Central memory CD4-positive, alpha-beta T cell (primary cell): ENCODE results near the gene CAPZB.

Source experiments
- DNase-seq: peaks from one replicate; pipeline ENCODE4 v3.0.0; 2022

Gene CAPZB

GRCh38 chr1:19363536-19364152 lies 121.7 kb downstream of the CAPZB start:
- DNase-seq: no peak

- no peak for DNase-seq
These were observed 123.7 kb downstream of the CAPZB start for GRCh38 chr1:19361611-19362147.

- DNase-seq: no peak
These were observed 124.3 kb downstream of the CAPZB start for GRCh38 chr1:19360843-19361610.

- no peak for DNase-seq
These were observed 124.9 kb downstream of the CAPZB start for GRCh38 chr1:19360432-19360831.

- DNase-seq: no peak
These were observed 125.3 kb downstream of the CAPZB start for GRCh38 chr1:19360016-19360415.

GRCh38 chr1:19359357-19359756 lies 126.0 kb downstream of the CAPZB start:
- no peak for DNase-seq

- no peak for DNase-seq
These were observed 126.6 kb downstream of the CAPZB start for GRCh38 chr1:19358710-19359109.

- DNase-seq: no peak
These were observed 127.9 kb downstream of the CAPZB start for GRCh38 chr1:19357299-19357986.

GRCh38 chr1:19356266-19356665 lies 129.1 kb downstream of the CAPZB start:
- no peak for DNase-seq

GRCh38 chr1:19354531-19354981 lies 130.8 kb downstream of the CAPZB start:
- no peak for DNase-seq

GRCh38 chr1:19353596-19353995 lies 131.7 kb downstream of the CAPZB start:
- DNase-seq: no peak

- no peak for DNase-seq
These were observed 132.5 kb downstream of the CAPZB start for GRCh38 chr1:19352839-19353238.

GRCh38 chr1:19351873-19352272 lies 133.5 kb downstream of the CAPZB start:
- no peak for DNase-seq

GRCh38 chr1:19350566-19350965 lies 134.8 kb downstream of the CAPZB start:
- no peak for DNase-seq

- no peak for DNase-seq
These were observed 135.3 kb downstream of the CAPZB start for GRCh38 chr1:19349999-19350398.

- DNase-seq: no peak
These were observed 136.7 kb downstream of the CAPZB start for GRCh38 chr1:19348441-19349198.

- no peak for DNase-seq
These were observed 137.7 kb downstream of the CAPZB start for GRCh38 chr1:19347533-19348172.

- DNase-seq: no peak
These were observed 139.3 kb downstream of the CAPZB start for GRCh38 chr1:19346026-19346425.

- no peak for DNase-seq
These were observed 139.9 kb downstream of the CAPZB start for GRCh38 chr1:19345391-19345790.

GRCh38 chr1:19344831-19345230 lies 140.5 kb downstream of the CAPZB start:
- DNase-seq: no peak

GRCh38 chr1:19344372-19344810 lies 140.9 kb downstream of the CAPZB start:
- no peak for DNase-seq
